WTC11 (cell line): Measurements from ENCODE around the gene APOBEC3B. TPM values are rescaled to one million over a fixed set of nuclear protein-coding genes. Genes with fewer than 3 reads are reported as not detected.

Experiments
- ATAC-seq: fragments of 200-7000 bp; cut with Tn5 transposase; 2 replicates; pipeline ENCODE4 v1.10.0; 2021; ENCODE audit warnings: mild to moderate bottlenecking, moderate library complexity
- CTCF ChIA-PET: fragments of 300-600 bp; sonication (Branson Sonifier 250); formaldehyde crosslinking; loops from one replicate; lab custom pipeline; 2021; ENCODE audit warnings: antibody characterized with exemption; lab: Charles Lee
- POLR2A ChIA-PET: fragments of 350-600 bp; sonication (Branson Sonifier 250); formaldehyde crosslinking; loops from one replicate; lab custom pipeline; 2021; ENCODE audit warnings: antibody characterized with exemption; lab: Charles Lee
- DNase-seq: peaks from one replicate; pipeline ENCODE4 v3.0.0; 2021; ENCODE audit warnings: low spot score
- H3K27ac Mint-ChIP-seq: 2 replicates; pipeline ENCODE4 v1.8.0; 2021; ENCODE audit warnings: mixed read lengths
- H3K27me3 Mint-ChIP-seq: 2 replicates; pipeline ENCODE4 v1.8.0; 2021; ENCODE audit warnings: low read depth, mild to moderate bottlenecking, moderate library complexity, mixed read lengths
- H3K36me3 Mint-ChIP-seq: 2 replicates; pipeline ENCODE4 v1.8.0; 2021; ENCODE audit warnings: mixed read lengths
- H3K4me1 Mint-ChIP-seq: 2 replicates; pipeline ENCODE4 v1.8.0; 2022; ENCODE audit warnings: mixed read lengths
- H3K4me3 Mint-ChIP-seq: 2 replicates; pipeline ENCODE4 v1.8.0; 2021; ENCODE audit warnings: mild to moderate bottlenecking, moderate library complexity, mixed read lengths
- H3K9me3 Mint-ChIP-seq: 2 replicates; pipeline ENCODE4 v1.8.0; 2021; ENCODE audit warnings: mixed read lengths
- CBFB ChIP-seq: sonication (generic); formaldehyde crosslinking; IDR thresholded peaks from 2 replicates; pipeline ENCODE4 v1.8.1; 2022; ENCODE audit warnings: mild to moderate bottlenecking, low read depth, missing genetic modification reagents
- ESRRA ChIP-seq: sonication (generic); formaldehyde crosslinking; IDR thresholded peaks from 2 replicates; pipeline ENCODE4 v1.8.1; 2022; ENCODE audit warnings: mild to moderate bottlenecking, missing genetic modification reagents, borderline replicate concordance
- FOXP1 ChIP-seq: sonication (generic); formaldehyde crosslinking; IDR thresholded peaks from 2 replicates; pipeline ENCODE4 v1.8.0; 2022; ENCODE audit warnings: missing genetic modification reagents, mild to moderate bottlenecking, moderate library complexity, borderline replicate concordance
- IRF2 ChIP-seq: sonication (generic); formaldehyde crosslinking; IDR thresholded peaks from 2 replicates; pipeline ENCODE4 v1.8.0; 2022; ENCODE audit warnings: low read depth, missing genetic modification reagents, borderline replicate concordance
- RELA ChIP-seq: sonication (generic); formaldehyde crosslinking; IDR thresholded peaks from 2 replicates; pipeline ENCODE4 v1.8.1; 2022; ENCODE audit warnings: missing genetic modification reagents, mild to moderate bottlenecking, borderline replicate concordance
- SP1 ChIP-seq: sonication (generic); formaldehyde crosslinking; conservative IDR thresholded peaks from 2 replicates; pipeline ENCODE4 v1.8.1; 2022; ENCODE audit warnings: missing genetic modification reagents
- ZBTB21 ChIP-seq: sonication (generic); formaldehyde crosslinking; IDR thresholded peaks from 2 replicates; pipeline ENCODE4 v1.8.1; 2023; ENCODE audit warnings: mild to moderate bottlenecking, missing genetic modification reagents, borderline replicate concordance
- ZNF232 ChIP-seq: sonication (generic); formaldehyde crosslinking; IDR thresholded peaks from 2 replicates; pipeline ENCODE4 v1.8.0; 2022; ENCODE audit warnings: mild to moderate bottlenecking, missing genetic modification reagents
- ZNF263 ChIP-seq: sonication (generic); formaldehyde crosslinking; IDR thresholded peaks from 2 replicates; pipeline ENCODE4 v1.8.1; 2022; ENCODE audit warnings: low read depth, mild to moderate bottlenecking, moderate library complexity, missing genetic modification reagents
- ZNF671 ChIP-seq: fragments of 250-450 bp; sonication (Bioruptor Pico); IDR thresholded peaks from 2 replicates; pipeline ENCODE4 v1.8.0; 2021; ENCODE audit warnings: mild to moderate bottlenecking
- total RNA-seq: library from RNA; stranded (reverse); gene quantifications from 3 replicates; pipeline ENCODE4 v1.2.3, GENCODE V29; 2021
- TF ChIP-seq, protein P1 (sequence below): fragments of 250-450 bp; sonication (Bioruptor Pico); conservative IDR thresholded peaks from 2 replicates; pipeline ENCODE4 v1.9.0; 2021; ENCODE audit warnings: mild to moderate bottlenecking
- TF ChIP-seq, protein P2 (sequence below): sonication (generic); formaldehyde crosslinking; IDR thresholded peaks from 2 replicates; pipeline ENCODE4 v1.8.1; 2022; ENCODE audit warnings: mild to moderate bottlenecking, moderate library complexity, missing genetic modification reagents
- TF ChIP-seq, protein P3 (sequence below): sonication (generic); formaldehyde crosslinking; IDR thresholded peaks from 2 replicates; pipeline ENCODE4 v1.8.1; 2023; ENCODE audit warnings: mild to moderate bottlenecking, moderate library complexity, missing genetic modification reagents
- TF ChIP-seq, protein P4 (sequence below): sonication (generic); formaldehyde crosslinking; IDR thresholded peaks from 2 replicates; pipeline ENCODE4 v1.8.0; 2022; ENCODE audit warnings: mild to moderate bottlenecking, missing genetic modification reagents
- TF ChIP-seq, protein P5 (sequence below): fragments of 250-450 bp; sonication (Bioruptor Pico); IDR thresholded peaks from 2 replicates; pipeline ENCODE4 v1.8.0; 2021; ENCODE audit warnings: mild to moderate bottlenecking
- TF ChIP-seq, protein P6 (sequence below): sonication (generic); formaldehyde crosslinking; IDR thresholded peaks from 2 replicates; pipeline ENCODE4 v1.8.0; 2023; ENCODE audit warnings: missing genetic modification reagents, mild to moderate bottlenecking, borderline replicate concordance
- TF ChIP-seq, protein P7 (sequence below): sonication (generic); formaldehyde crosslinking; IDR thresholded peaks from 2 replicates; pipeline ENCODE4 v1.8.1; 2023; ENCODE audit warnings: mild to moderate bottlenecking, missing genetic modification reagents, borderline replicate concordance

Gene APOBEC3B
- total RNA-seq, 1 experiment from 2014 or later, result 4.0 TPM

DNA sequence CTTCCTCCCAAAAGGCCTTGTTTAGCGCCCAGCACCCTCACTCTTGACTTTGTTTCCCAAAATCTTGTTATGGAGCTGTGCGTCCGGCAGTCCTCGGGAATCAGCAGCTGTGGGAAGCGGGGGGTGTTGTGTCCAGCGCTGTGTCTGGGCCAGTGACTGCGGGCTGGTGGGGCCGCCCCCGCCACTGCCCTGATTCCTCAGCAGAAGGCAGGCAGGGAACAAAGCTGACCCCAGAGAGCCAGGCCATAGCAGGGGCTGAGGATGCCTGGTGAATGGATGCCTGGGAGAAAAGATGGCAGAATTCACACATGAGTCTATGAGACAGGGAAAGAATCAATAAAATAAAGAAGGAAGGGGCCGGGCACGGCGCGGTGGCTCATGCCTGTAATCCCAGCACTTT, 34.4 kb downstream of the APOBEC3B start (continued):
- TF ChIP-seq, protein P1, sequence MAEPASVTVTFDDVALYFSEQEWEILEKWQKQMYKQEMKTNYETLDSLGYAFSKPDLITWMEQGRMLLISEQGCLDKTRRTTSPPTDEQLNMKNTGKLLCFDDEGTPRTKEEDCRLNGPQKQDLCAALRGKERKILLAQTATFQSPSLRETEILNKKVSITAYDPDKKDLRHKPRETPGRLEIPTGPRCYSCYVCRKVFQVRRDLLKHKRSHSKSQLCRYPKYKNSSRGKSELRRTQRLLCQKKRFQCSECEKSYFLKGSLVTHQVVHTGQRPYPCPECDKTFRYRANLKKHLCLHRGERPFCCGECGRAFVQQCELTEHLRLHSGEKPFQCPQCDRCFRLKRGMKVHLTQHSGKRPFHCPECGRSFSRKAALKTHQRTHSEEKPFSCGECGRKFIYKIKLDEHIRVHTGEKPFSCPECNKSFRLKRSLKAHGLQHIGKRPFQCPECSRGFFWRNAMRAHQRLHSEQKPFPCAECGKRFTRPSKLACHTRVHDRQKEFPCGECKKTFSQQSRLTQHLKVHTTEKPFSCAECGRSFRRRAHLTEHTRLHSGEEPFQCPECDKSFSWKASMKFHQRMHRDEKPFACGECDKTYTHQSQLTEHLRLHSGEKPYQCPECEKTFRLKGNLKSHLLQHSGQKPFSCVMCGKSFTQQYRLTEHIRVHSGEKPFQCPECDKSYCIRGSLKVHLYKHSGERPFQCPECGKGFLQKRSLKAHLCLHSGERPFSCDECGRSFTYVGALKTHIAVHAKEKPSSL (CRISPR knock-in tag), result no peak
- TF ChIP-seq SP1 (CRISPR knock-in tag) (no peak), RELA (CRISPR knock-in tag) (no peak)

DNA sequence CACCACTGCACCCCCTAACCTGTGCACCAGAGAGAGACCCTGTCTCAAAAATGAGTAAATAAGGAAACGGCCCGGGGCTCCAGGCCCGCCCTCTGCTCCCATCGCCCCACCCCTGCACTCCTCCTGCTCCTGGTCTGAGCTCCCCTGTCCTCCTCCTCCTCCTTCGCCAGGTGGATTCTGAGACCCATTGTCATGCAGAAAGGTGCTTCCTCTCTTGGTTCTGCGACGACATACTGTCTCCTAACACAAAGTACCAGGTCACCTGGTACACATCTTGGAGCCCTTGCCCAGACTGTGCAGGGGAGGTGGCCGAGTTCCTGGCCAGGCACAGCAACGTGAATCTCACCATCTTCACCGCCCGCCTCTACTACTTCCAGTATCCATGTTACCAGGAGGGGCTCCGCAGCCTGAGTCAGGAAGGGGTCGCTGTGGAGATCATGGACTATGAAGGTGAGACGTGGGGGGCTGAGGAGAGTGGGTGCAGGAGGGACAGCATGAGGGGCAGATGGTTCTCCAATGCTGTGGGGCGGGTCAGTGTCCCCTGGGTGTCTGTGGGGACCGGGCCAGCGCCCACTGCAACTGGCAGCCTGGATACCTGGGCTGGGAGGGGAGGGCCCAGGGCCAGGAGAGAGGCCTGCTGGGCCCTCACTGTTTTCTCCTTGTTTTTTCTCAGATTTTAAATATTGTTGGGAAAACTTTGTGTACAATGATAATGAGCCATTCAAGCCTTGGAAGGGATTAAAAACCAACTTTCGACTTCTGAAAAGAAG, 35.6 kb downstream of the APOBEC3B start:
- Mint-ChIP-seq H3K9me3 (no peaks in the 10 kb centered on the region), H3K27me3 (no peaks in the 10 kb centered on the region), H3K27ac (peak overlapping the region; percentile 96), H3K36me3 (0 out of 2 replicates have a peak, but pooled peaks cover 6% of the 10 kb centered on the region), H3K4me1 (peaks cover 79% of the 10 kb centered on the region), H3K4me3 (peak overlapping the region; percentile 81)
- peak; percentile 43 for ATAC-seq
- ChIA-PET CTCF (interaction anchor here (0.6 to 1.6 kb wide), 12 partner anchors 15 to 252 kb away, joined by 3 to 8 read pairs (median 4); partner anchors contain the start of gene APOBEC3B), POLR2A (interaction anchor here (0.7 kb wide), 1 partner anchor 11 kb away, joined by 3 read pairs; no protein-coding TSS in a partner anchor)
- peak; percentile 73 for DNase-seq
- TF ChIP-seq ZBTB21 (CRISPR knock-in tag), result peak; percentile 79; the same call in 1 of the 2 replicates
- TF ChIP-seq, protein P2, sequence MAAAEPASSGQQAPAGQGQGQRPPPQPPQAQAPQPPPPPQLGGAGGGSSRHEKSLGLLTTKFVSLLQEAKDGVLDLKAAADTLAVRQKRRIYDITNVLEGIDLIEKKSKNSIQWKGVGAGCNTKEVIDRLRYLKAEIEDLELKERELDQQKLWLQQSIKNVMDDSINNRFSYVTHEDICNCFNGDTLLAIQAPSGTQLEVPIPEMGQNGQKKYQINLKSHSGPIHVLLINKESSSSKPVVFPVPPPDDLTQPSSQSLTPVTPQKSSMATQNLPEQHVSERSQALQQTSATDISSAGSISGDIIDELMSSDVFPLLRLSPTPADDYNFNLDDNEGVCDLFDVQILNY (CRISPR knock-in tag), result no peak
- TF ChIP-seq, protein P3, sequence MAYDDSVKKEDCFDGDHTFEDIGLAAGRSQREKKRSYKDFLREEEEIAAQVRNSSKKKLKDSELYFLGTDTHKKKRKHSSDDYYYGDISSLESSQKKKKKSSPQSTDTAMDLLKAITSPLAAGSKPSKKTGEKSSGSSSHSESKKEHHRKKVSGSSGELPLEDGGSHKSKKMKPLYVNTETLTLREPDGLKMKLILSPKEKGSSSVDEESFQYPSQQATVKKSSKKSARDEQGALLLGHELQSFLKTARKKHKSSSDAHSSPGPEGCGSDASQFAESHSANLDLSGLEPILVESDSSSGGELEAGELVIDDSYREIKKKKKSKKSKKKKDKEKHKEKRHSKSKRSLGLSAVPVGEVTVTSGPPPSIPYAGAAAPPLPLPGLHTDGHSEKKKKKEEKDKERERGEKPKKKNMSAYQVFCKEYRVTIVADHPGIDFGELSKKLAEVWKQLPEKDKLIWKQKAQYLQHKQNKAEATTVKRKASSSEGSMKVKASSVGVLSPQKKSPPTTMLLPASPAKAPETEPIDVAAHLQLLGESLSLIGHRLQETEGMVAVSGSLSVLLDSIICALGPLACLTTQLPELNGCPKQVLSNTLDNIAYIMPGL (CRISPR knock-in tag), result no peak
- TF ChIP-seq ZNF263, result peak; percentile 85
- TF ChIP-seq ZNF232 (CRISPR knock-in tag), result 0 out of 2 replicates have a peak, but pooled peaks have one; percentile 46
- no peak for TF ChIP-seq ZNF671 (CRISPR knock-in tag)
- peak; percentile 70; the same call in 1 of the 2 replicates for TF ChIP-seq CBFB
- TF ChIP-seq, protein P4, sequence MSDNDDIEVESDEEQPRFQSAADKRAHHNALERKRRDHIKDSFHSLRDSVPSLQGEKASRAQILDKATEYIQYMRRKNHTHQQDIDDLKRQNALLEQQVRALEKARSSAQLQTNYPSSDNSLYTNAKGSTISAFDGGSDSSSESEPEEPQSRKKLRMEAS (CRISPR knock-in tag), result no peak; the same call in 1 of the 2 replicates
- TF ChIP-seq, protein P5, sequence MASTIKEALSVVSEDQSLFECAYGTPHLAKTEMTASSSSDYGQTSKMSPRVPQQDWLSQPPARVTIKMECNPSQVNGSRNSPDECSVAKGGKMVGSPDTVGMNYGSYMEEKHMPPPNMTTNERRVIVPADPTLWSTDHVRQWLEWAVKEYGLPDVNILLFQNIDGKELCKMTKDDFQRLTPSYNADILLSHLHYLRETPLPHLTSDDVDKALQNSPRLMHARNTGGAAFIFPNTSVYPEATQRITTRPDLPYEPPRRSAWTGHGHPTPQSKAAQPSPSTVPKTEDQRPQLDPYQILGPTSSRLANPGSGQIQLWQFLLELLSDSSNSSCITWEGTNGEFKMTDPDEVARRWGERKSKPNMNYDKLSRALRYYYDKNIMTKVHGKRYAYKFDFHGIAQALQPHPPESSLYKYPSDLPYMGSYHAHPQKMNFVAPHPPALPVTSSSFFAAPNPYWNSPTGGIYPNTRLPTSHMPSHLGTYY (CRISPR knock-in tag), result no peak
- TF ChIP-seq IRF2 (CRISPR knock-in tag), result no peak
- TF ChIP-seq, protein P6, sequence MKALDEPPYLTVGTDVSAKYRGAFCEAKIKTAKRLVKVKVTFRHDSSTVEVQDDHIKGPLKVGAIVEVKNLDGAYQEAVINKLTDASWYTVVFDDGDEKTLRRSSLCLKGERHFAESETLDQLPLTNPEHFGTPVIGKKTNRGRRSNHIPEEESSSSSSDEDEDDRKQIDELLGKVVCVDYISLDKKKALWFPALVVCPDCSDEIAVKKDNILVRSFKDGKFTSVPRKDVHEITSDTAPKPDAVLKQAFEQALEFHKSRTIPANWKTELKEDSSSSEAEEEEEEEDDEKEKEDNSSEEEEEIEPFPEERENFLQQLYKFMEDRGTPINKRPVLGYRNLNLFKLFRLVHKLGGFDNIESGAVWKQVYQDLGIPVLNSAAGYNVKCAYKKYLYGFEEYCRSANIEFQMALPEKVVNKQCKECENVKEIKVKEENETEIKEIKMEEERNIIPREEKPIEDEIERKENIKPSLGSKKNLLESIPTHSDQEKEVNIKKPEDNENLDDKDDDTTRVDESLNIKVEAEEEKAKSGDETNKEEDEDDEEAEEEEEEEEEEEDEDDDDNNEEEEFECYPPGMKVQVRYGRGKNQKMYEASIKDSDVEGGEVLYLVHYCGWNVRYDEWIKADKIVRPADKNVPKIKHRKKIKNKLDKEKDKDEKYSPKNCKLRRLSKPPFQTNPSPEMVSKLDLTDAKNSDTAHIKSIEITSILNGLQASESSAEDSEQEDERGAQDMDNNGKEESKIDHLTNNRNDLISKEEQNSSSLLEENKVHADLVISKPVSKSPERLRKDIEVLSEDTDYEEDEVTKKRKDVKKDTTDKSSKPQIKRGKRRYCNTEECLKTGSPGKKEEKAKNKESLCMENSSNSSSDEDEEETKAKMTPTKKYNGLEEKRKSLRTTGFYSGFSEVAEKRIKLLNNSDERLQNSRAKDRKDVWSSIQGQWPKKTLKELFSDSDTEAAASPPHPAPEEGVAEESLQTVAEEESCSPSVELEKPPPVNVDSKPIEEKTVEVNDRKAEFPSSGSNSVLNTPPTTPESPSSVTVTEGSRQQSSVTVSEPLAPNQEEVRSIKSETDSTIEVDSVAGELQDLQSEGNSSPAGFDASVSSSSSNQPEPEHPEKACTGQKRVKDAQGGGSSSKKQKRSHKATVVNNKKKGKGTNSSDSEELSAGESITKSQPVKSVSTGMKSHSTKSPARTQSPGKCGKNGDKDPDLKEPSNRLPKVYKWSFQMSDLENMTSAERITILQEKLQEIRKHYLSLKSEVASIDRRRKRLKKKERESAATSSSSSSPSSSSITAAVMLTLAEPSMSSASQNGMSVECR (CRISPR knock-in tag), result no peak
- TF ChIP-seq, protein P7, sequence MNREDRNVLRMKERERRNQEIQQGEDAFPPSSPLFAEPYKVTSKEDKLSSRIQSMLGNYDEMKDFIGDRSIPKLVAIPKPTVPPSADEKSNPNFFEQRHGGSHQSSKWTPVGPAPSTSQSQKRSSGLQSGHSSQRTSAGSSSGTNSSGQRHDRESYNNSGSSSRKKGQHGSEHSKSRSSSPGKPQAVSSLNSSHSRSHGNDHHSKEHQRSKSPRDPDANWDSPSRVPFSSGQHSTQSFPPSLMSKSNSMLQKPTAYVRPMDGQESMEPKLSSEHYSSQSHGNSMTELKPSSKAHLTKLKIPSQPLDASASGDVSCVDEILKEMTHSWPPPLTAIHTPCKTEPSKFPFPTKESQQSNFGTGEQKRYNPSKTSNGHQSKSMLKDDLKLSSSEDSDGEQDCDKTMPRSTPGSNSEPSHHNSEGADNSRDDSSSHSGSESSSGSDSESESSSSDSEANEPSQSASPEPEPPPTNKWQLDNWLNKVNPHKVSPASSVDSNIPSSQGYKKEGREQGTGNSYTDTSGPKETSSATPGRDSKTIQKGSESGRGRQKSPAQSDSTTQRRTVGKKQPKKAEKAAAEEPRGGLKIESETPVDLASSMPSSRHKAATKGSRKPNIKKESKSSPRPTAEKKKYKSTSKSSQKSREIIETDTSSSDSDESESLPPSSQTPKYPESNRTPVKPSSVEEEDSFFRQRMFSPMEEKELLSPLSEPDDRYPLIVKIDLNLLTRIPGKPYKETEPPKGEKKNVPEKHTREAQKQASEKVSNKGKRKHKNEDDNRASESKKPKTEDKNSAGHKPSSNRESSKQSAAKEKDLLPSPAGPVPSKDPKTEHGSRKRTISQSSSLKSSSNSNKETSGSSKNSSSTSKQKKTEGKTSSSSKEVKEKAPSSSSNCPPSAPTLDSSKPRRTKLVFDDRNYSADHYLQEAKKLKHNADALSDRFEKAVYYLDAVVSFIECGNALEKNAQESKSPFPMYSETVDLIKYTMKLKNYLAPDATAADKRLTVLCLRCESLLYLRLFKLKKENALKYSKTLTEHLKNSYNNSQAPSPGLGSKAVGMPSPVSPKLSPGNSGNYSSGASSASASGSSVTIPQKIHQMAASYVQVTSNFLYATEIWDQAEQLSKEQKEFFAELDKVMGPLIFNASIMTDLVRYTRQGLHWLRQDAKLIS (CRISPR knock-in tag), result 0 out of 2 replicates have a peak, but pooled peaks have one; percentile 18
- no peak for TF ChIP-seq ESRRA (CRISPR knock-in tag)
- no peak for TF ChIP-seq FOXP1 (CRISPR knock-in tag)
